D721Med (cell line): ENCODE results near the gene ASXL1.

Experiments
- DNase-seq: peaks from one replicate; pipeline ENCODE4 v3.0.0; 2011; ENCODE audit warnings: low spot score; ENCODE audit not compliant: insufficient read length
- FAIRE-seq: peaks from 2 replicates; lab custom pipeline; 2011; peaks lifted over from hg19 to GRCh38; lab: Jason Lieb, UNC
- TF ChIP-seq, protein P1 (sequence below): IDR thresholded peaks from 2 replicates; pipeline ENCODE4 v1.5.1; 2012; ENCODE audit warnings: mild to moderate bottlenecking, control low read depth; ENCODE audit not compliant: insufficient read depth; ENCODE audit errors: missing control alignments

The ASXL1 gene

GRCh38 chr20:32440758-32441078 is 82.6 kb downstream of the ASXL1 start:
- FAIRE-seq (no peak), DNase-seq (no peak)
- TF ChIP-seq, protein P1, sequence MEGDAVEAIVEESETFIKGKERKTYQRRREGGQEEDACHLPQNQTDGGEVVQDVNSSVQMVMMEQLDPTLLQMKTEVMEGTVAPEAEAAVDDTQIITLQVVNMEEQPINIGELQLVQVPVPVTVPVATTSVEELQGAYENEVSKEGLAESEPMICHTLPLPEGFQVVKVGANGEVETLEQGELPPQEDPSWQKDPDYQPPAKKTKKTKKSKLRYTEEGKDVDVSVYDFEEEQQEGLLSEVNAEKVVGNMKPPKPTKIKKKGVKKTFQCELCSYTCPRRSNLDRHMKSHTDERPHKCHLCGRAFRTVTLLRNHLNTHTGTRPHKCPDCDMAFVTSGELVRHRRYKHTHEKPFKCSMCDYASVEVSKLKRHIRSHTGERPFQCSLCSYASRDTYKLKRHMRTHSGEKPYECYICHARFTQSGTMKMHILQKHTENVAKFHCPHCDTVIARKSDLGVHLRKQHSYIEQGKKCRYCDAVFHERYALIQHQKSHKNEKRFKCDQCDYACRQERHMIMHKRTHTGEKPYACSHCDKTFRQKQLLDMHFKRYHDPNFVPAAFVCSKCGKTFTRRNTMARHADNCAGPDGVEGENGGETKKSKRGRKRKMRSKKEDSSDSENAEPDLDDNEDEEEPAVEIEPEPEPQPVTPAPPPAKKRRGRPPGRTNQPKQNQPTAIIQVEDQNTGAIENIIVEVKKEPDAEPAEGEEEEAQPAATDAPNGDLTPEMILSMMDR: no peak

DNA sequence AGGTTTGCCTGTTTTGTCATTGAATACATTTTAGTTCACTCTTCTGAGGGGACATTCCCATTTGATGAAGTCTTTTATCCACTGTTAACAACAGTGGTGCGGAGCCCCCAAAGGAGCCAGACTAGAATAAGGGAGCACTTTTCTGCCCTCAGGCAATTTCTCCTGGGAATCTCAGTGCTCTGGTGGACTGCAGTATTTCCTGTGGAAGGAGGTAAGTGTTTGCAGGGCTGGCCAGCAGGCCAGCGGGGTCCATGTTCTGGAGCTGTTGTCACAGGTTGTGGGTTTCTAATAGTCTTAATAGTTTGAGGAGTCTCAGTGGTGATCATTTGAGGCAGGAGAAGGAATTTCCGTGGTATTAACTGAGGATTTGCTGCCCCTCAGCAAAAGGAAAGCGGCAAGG is 83.5 kb downstream of the ASXL1 start:
- TF ChIP-seq, protein P1: no peak
- DNase-seq (no peak), FAIRE-seq (no peak)

DNA sequence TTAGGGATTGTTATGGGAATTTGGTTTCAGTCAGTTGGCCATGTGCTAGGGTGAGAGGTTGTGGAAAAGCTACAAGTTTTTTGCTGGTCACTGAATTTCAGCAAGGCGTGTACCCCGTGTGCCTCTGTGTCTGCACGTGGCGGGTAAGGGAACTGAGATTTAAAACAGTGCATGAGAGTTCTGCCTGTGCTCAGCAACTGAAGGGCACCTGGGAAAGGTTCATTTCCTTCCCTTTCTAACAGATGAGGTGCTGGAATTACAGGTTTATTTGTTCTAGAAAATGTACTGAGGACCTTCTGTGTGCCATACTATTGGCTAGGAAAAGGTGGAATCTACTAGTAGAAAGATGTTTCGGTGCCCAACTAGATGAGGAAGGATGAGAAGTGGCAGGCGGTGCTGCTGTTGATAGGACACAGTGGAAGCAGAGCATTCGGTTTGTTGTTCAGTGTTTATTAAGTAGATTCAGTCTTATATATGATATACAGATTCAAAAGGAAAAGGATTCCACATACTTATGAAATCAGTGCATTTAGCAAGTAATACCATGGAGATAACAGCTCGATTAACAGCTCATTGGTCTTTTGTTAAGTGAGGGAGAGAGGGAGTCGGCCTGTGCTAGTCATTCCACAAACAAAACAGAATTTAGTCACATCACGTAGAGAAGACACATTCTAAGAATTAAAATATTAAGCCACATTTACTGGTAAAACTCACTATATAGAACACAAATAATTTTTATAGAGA is 84.7 kb downstream of the ASXL1 start:
- DNase-seq: no peak
- FAIRE-seq: no peak
- TF ChIP-seq, protein P1: no peak

DNA sequence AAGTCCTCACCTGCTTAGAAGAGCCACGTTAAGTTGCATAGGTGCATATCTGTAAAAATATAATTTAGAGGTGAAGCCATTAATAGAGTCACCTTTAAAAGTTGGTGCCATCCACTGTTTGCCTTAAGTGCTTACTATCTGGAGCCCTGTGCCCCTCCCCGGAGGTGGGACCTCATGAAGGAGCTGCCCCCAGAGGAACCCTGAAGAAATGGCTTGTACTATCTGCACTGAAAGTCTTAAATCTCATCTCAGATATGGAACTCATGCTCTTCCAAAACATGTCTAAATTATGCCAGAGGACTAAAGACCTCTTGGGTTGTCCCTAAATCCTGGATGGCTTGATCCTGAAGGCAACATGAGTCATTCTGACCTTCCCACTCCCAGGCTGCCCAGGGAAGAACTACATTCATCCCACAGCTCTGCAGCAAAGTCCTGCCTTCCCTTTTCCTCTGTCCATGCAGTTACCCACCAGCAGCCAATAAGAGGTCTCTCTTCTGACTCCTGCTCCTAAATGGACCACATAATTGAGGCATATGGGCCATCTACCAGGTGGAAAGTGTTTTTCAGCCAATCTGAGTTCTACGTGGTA is 85.3 kb downstream of the ASXL1 start:
- TF ChIP-seq, protein P1: no peak
- no peak for DNase-seq
- no peak for FAIRE-seq

GRCh38 chr20:32444474-32445220 is 86.5 kb downstream of the ASXL1 start:
- FAIRE-seq: no peak
- TF ChIP-seq, protein P1: no peak
- DNase-seq: no peak

- DNase-seq: no peak
- no peak for FAIRE-seq
- TF ChIP-seq, protein P1: no peak
Observed at GRCh38 chr20:32445539-32446273, 87.6 kb downstream of the ASXL1 start.
